ENCODE data around the gene MAP3K13. TPM values are rescaled to one million over a fixed set of nuclear protein-coding genes. Genes with fewer than 3 reads are reported as not detected.

The MAP3K13 gene
- total RNA-seq, 1 donor from 2014 or later: 29.1 TPM

DNA sequence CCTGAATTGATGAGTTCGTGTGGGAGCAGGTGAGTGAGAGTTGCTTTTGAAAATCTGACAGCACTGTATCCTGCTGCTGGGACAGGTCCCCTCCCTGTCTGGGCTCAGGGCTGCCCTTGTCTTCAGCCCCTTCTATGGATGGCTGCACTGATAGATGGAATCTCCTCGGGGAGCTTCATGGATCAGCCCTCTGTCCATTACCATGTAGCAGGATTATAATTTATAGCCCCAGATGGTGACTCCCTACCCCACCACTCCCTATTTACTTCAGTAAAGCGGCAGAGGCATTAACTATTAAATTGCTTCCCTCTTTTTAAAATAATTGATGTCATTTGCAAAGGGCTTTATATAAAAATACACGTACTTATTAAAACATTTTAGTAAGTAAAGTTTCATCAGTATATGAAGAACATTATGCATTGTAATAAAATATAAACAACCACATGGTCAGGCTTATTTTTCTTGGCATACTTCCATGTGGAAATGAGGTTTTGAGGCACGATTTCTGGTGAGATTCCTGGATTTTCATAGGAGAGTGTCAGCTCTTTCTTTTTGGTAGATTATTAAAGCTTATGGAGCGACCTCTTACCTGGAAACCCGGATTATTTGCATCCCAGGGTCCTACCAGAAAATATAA, 38.5 kb downstream of the MAP3K13 start:
- TF ChIP-seq, protein P1, sequence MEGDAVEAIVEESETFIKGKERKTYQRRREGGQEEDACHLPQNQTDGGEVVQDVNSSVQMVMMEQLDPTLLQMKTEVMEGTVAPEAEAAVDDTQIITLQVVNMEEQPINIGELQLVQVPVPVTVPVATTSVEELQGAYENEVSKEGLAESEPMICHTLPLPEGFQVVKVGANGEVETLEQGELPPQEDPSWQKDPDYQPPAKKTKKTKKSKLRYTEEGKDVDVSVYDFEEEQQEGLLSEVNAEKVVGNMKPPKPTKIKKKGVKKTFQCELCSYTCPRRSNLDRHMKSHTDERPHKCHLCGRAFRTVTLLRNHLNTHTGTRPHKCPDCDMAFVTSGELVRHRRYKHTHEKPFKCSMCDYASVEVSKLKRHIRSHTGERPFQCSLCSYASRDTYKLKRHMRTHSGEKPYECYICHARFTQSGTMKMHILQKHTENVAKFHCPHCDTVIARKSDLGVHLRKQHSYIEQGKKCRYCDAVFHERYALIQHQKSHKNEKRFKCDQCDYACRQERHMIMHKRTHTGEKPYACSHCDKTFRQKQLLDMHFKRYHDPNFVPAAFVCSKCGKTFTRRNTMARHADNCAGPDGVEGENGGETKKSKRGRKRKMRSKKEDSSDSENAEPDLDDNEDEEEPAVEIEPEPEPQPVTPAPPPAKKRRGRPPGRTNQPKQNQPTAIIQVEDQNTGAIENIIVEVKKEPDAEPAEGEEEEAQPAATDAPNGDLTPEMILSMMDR (conservative IDR thresholded peaks at IDR 0.05): no peak
- no peak for DNase-seq (ENCODE audit: extremely low spot score, unreplicated experiment)
- H3K27ac Mint-ChIP-seq: no peak overlapping the region

GRCh38 chr3:185402561-185402960, 39.6 kb downstream of the MAP3K13 start:
- Mint-ChIP-seq H3K27ac (no peak overlapping the region), H3K27me3 (no peaks in the 10 kb centered on the region), H3K36me3 (no peaks in the 10 kb centered on the region), H3K9me3 (no peaks in the 10 kb centered on the region), H3K4me3 (no peak overlapping the region), H3K4me1 (ENCODE audit: unreplicated experiment) (peaks cover 9% of the 10 kb centered on the region)
- no peak for DNase-seq (ENCODE audit: extremely low spot score, unreplicated experiment)
- TF ChIP-seq, protein P1 (conservative IDR thresholded peaks at IDR 0.05): no peak

More for the DNA sequence above, 38.5 kb downstream of the MAP3K13 start:
- H3K9me3 Mint-ChIP-seq: no peaks in the 10 kb centered on the region
- peaks cover 9% of the 10 kb centered on the region for H3K4me1 Mint-ChIP-seq (ENCODE audit: unreplicated experiment)
- H3K27me3 Mint-ChIP-seq: no peaks in the 10 kb centered on the region
- H3K36me3 Mint-ChIP-seq: no peaks in the 10 kb centered on the region
- H3K4me3 Mint-ChIP-seq: no peak overlapping the region

DNA sequence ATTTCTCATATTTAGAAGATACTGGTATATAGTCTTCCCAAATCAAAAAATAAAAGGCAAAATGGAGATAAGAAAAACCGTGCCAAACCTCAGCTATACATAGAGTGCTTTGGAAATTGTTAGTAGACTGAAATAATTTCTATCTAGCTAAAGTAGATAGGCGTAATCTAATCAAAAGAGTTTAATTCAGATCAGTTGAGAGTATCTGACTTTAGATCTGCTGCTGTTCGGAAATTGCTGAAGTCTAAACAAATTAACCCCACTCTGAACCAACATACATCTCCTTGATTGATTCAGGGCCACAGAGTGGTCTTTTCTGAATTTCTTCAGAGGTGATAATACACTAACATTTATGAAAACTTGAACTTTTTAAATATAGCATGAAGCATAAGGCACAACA, 40.1 kb downstream of the MAP3K13 start:
- H3K4me3 Mint-ChIP-seq: no peak overlapping the region
- TF ChIP-seq, protein P1 (conservative IDR thresholded peaks at IDR 0.05): no peak
- H3K36me3 Mint-ChIP-seq: no peaks in the 10 kb centered on the region
- DNase-seq (ENCODE audit: extremely low spot score, unreplicated experiment): no peak
- H3K27ac Mint-ChIP-seq: no peak overlapping the region
- H3K27me3 Mint-ChIP-seq: no peaks in the 10 kb centered on the region
- H3K9me3 Mint-ChIP-seq: no peaks in the 10 kb centered on the region
- peaks cover 9% of the 10 kb centered on the region for H3K4me1 Mint-ChIP-seq (ENCODE audit: unreplicated experiment)

GRCh38 chr3:185405243-185405642, 42.3 kb downstream of the MAP3K13 start:
- Mint-ChIP-seq H3K9me3 (no peaks in the 10 kb centered on the region), H3K27ac (no peak overlapping the region), H3K4me3 (no peak overlapping the region), H3K27me3 (no peaks in the 10 kb centered on the region), H3K4me1 (ENCODE audit: unreplicated experiment) (peaks cover 9% of the 10 kb centered on the region), H3K36me3 (no peaks in the 10 kb centered on the region)
- TF ChIP-seq, protein P1 (conservative IDR thresholded peaks at IDR 0.05): no peak
- no peak for DNase-seq (ENCODE audit: extremely low spot score, unreplicated experiment)

DNA sequence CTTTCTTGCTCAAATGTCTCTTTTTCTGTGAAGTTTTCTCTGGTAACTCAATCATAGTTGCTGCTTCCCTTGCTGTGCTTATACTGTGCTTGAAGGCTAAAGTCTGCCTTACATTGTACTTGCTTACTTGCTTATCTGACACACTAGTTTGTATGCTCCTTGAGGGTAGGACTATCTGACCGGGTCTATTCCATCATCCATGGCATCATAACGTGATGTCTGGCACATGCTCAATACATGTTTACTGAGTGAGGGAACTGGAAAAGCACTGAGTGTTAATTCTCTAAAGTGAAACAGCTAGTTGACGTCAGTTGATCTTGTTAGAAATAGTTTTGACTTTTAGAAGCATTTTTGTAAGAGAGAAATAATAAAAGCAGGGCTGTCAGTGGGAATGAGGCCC, 42.7 kb downstream of the MAP3K13 start:
- DNase-seq (ENCODE audit: extremely low spot score, unreplicated experiment): no peak
- H3K27me3 Mint-ChIP-seq: no peaks in the 10 kb centered on the region
- H3K36me3 Mint-ChIP-seq: no peaks in the 10 kb centered on the region
- H3K27ac Mint-ChIP-seq: no peak overlapping the region
- no peaks in the 10 kb centered on the region for H3K9me3 Mint-ChIP-seq
- TF ChIP-seq, protein P1 (conservative IDR thresholded peaks at IDR 0.05): no peak
- no peak overlapping the region for H3K4me3 Mint-ChIP-seq
- peaks cover 9% of the 10 kb centered on the region for H3K4me1 Mint-ChIP-seq (ENCODE audit: unreplicated experiment)
